ENCODE results near the gene PLK5. TPM values are rescaled to one million over a fixed set of nuclear protein-coding genes. Genes with fewer than 3 reads are reported as not detected.
A peak's percentile ranks its signal among the peaks of the same experiment; 100 is the strongest.

The PLK5 gene
- total and polyA plus RNA-seq, 2 experiments from 2014 or later, result 0.97 to 1.2 TPM

- Histone ChIP-seq H3K4me1 (ENCODE audit: insufficient read depth) (no peaks in the 10 kb centered on the region), H3K27me3 (ENCODE audit: insufficient read depth) (peaks cover 27% of the 10 kb centered on the region), H3K27ac (ENCODE audit: low read depth) (no peak overlapping the region), H3K36me3 (ENCODE audit: insufficient read depth) (no peaks in the 10 kb centered on the region), H4K20me1 (replicated peaks; ENCODE audit: insufficient read depth) (no peaks in the 10 kb centered on the region), H3K4me2 (peak overlapping the region; percentile 71), H3F3A (replicated peaks; ENCODE audit: low read depth) (0 out of 2 replicates have a peak, but pooled peaks cover 4% of the 10 kb centered on the region), H3K79me2 (replicated peaks; ENCODE audit: insufficient read depth) (no peaks in the 10 kb centered on the region), H3K9me2 (ENCODE audit: insufficient read depth) (no peaks in the 10 kb centered on the region), H3K4me3 (peak overlapping the region; percentile 52), H2AFZ (no peak overlapping the region)
- peak overlapping the region; percentile 70 for H3K4me3 Mint-ChIP-seq
- H3K27ac Mint-ChIP-seq, result no peak overlapping the region
- peaks cover 6% of the 10 kb centered on the region; the same call in 2 of the 3 replicates for H3K4me1 Mint-ChIP-seq
- DNase-seq (ENCODE audit: low spot score), result no peak
- TF ChIP-seq ETS1 (IDR thresholded peaks at IDR 0.05) (no peak), ZNF331 (CRISPR knock-in tag; IDR thresholded peaks at IDR 0.05; ENCODE audit: low read depth) (no peak), ZNF114 (CRISPR knock-in tag; IDR thresholded peaks at IDR 0.05) (no peak), JUNB (IDR thresholded peaks at IDR 0.05; ENCODE audit: unreplicated experiment) (no peak), EZH2phosphoT487 (IDR thresholded peaks at IDR 0.05; ENCODE audit: unreplicated experiment) (no peak), ZNF462 (CRISPR knock-in tag; IDR thresholded peaks at IDR 0.05) (no peak), CREB1 (CRISPR knock-in tag; IDR thresholded peaks at IDR 0.05; ENCODE audit: low read depth) (no peak), STAT1 (IDR thresholded peaks at IDR 0.05; ENCODE audit: unreplicated experiment) (no peak)
- peaks cover 3% of the 10 kb centered on the region; the same call in 2 of the 3 replicates for H3K9me3 Mint-ChIP-seq
- ATAC-seq, result peak; percentile 38
- peaks cover 4% of the 10 kb centered on the region; the same call in 1 of the 3 replicates for H3K36me3 Mint-ChIP-seq (ENCODE audit: low read depth)
- peaks cover 47% of the 10 kb centered on the region for H3K27me3 Mint-ChIP-seq (ENCODE audit: insufficient read depth, low read depth, poor library complexity)
These were observed 552 bp downstream of the PLK5 start for GRCh38 chr19:1524287-1524971.

All from GM23338 (cell line).